Endothelial cell of umbilical vein (primary cell): Measurements from ENCODE around the gene TBC1D5. TPM values are rescaled to one million over a fixed set of nuclear protein-coding genes. Genes with fewer than 3 reads are reported as not detected.

Source experiments
- BruUV-seq: library from RNA; stranded (reverse); fragments of 400-500 nt; replicated peaks from 2 replicates; lab custom pipeline; 2021; lab: Mats Ljungman, UMichigan
- CTCF ChIA-PET: fragments of 300-600, 350-600 bp; sonication (Branson Sonifier 250); formaldehyde crosslinking; loops from one replicate; lab custom pipeline; 2021; ENCODE audit warnings: antibody characterized with exemption, inconsistent platforms; lab: Charles Lee
- POLR2A ChIA-PET: fragments of 300-600, 350-600 bp; sonication (Branson Sonifier 250); formaldehyde crosslinking; loops from one replicate; lab custom pipeline; 2021; ENCODE audit warnings: antibody characterized with exemption, inconsistent platforms; lab: Charles Lee
- DNase-seq: peaks from one replicate; pipeline ENCODE4 v3.0.0-alpha.2; 2011; ENCODE audit warnings: low read depth, low spot score
- FAIRE-seq: peaks from 2 replicates; lab custom pipeline; 2011; peaks lifted over from hg19 to GRCh38; lab: Jason Lieb, UNC
- H2AFZ ChIP-seq: 2 replicates; pipeline ENCODE4 v1.6.0; 2012; ENCODE audit warnings: low read depth, low read length, control low read depth, inconsistent platforms
- H3K27ac ChIP-seq: 2 replicates; pipeline ENCODE4 v1.5.1; 2011; ENCODE audit warnings: low read depth, mild to moderate bottlenecking, control low read depth, low read length, moderate library complexity; ENCODE audit not compliant: insufficient read depth
- H3K27me3 ChIP-seq, 2 experiments: 2 replicates each; pipeline versions ENCODE4 v1.6.0 to v1.6.1; 2011; ENCODE audit warnings: low read length in 2 of 2, mixed read lengths in 1 of 2; ENCODE audit not compliant: control insufficient read depth in 2 of 2, insufficient read depth in 2 of 2
- H3K36me3 ChIP-seq, 2 experiments: 2 replicates in 1 of 2; 3 replicates in 1 of 2; pipeline ENCODE4 v1.5.1; 2011; ENCODE audit warnings: low read length in 2 of 2, mild to moderate bottlenecking in 1 of 2, moderate library complexity in 1 of 2; ENCODE audit not compliant: control insufficient read depth in 2 of 2, insufficient read depth in 2 of 2; ENCODE audit errors: extremely low read depth in 1 of 2
- H3K4me1 ChIP-seq: 3 replicates; pipeline ENCODE4 v1.5.1; 2011; ENCODE audit warnings: mild to moderate bottlenecking, low read length; ENCODE audit not compliant: control insufficient read depth, insufficient read depth; ENCODE audit errors: extremely low read depth
- H3K4me2 ChIP-seq: 2 replicates; pipeline ENCODE4 v1.6.1; 2011; ENCODE audit warnings: low read length, control low read depth, mixed read lengths; ENCODE audit not compliant: insufficient read depth
- H3K4me3 ChIP-seq, 3 experiments: fragments of 200-600 bp in 1 of 3; sonication (generic), shearing (Covaris generic) in 1 of 3; replicated peaks in 1 of 3; 2 replicates each; pipeline ENCODE4 v1.5.1; 2011 to 2016; ENCODE audit warnings: control low read depth in 3 of 3, low read length in 3 of 3, mild to moderate bottlenecking in 2 of 3, inconsistent platforms in 1 of 3, low read depth in 1 of 3, moderate library complexity in 1 of 3; ENCODE audit not compliant: insufficient read depth in 1 of 3
- H3K79me2 ChIP-seq: 2 replicates; pipeline ENCODE4 v1.6.0; 2012; ENCODE audit warnings: low read length, inconsistent platforms; ENCODE audit not compliant: control insufficient read depth, insufficient read depth
- H3K9ac ChIP-seq: replicated peaks from 2 replicates; pipeline ENCODE3; 2011; ENCODE audit warnings: low read length, control low read depth; ENCODE audit not compliant: insufficient read depth; ENCODE audit errors: extremely low read depth
- H3K9me1 ChIP-seq: replicated peaks from 3 replicates; pipeline ENCODE4 v1.6.0; 2011; ENCODE audit warnings: mild to moderate bottlenecking, low read length; ENCODE audit not compliant: control insufficient read depth, insufficient read depth; ENCODE audit errors: extremely low read depth
- H3K9me3 ChIP-seq: replicated peaks from 2 replicates; pipeline ENCODE4 v1.5.1; 2012; ENCODE audit warnings: low read length, inconsistent platforms; ENCODE audit not compliant: control insufficient read depth, insufficient read depth
- H4K20me1 ChIP-seq: replicated peaks from 2 replicates; pipeline ENCODE3; 2011; ENCODE audit warnings: mild to moderate bottlenecking, low read length; ENCODE audit not compliant: control insufficient read depth, insufficient read depth; ENCODE audit errors: extremely low read depth
- EZH2 ChIP-seq: IDR thresholded peaks from 2 replicates; pipeline ENCODE4 v1.6.1; 2012; ENCODE audit warnings: borderline replicate concordance, low read depth, mild to moderate bottlenecking, moderate library complexity, low read length, inconsistent platforms; ENCODE audit not compliant: severe bottlenecking
- FOS ChIP-seq: IDR thresholded peaks from 2 replicates; pipeline ENCODE4 v1.6.1; 2011; ENCODE audit warnings: mild to moderate bottlenecking, low read length, moderate library complexity, borderline replicate concordance; ENCODE audit not compliant: insufficient read depth
- GATA2 ChIP-seq: IDR thresholded peaks from 2 replicates; pipeline ENCODE4 v1.7.0; 2011; ENCODE audit warnings: low read depth, mild to moderate bottlenecking, moderate library complexity, mixed read lengths, low read length; ENCODE audit not compliant: insufficient read length, insufficient read depth
- JUN ChIP-seq: IDR thresholded peaks from 2 replicates; pipeline ENCODE4 v1.6.1; 2011; ENCODE audit warnings: borderline replicate concordance, low read depth; ENCODE audit not compliant: insufficient read length, insufficient read depth
- MYC ChIP-seq: IDR thresholded peaks from one replicate; pipeline ENCODE4 v1.6.1; 2011; ENCODE audit warnings: mild to moderate bottlenecking, low read depth, low read length
- POLR2A ChIP-seq: IDR thresholded peaks from 2 replicates; pipeline ENCODE4 v1.6.1; 2012; ENCODE audit warnings: low read depth, mild to moderate bottlenecking, control low read depth, low read length
- POLR2AphosphoS5 ChIP-seq: IDR thresholded peaks from 2 replicates; pipeline ENCODE4 v1.6.1; 2012; ENCODE audit warnings: low read depth, mild to moderate bottlenecking, control low read depth, low read length, moderate library complexity; ENCODE audit not compliant: insufficient read depth
- dilution Hi-C: fragments of 300-500 bp; cut with MboI; formaldehyde crosslinking; loops from one replicate; pipeline ENCODE4 v1.15.0; 2019; ENCODE audit warnings: low sequenced_read_pairs; ENCODE audit not compliant: extremely low pct_ligation_motif_present
- intact Hi-C: fragments of 100-400 bp; cut with micrococcal nuclease; formaldehyde crosslinking; loops from one replicate; pipeline ENCODE4 v1.10.0; 2022
- polyA plus RNA-seq, 4 experiments: library from polyadenylated mRNA; depleted of rRNA in 3 of 4; stranded (reverse) in 3 of 4; unstranded in 1 of 4; fragments of >200 nt; gene quantifications; 2 replicates each; pipeline versions ENCODE4 v1.2.1 to v1.2.3, GENCODE V29; 2011 to 2012; ENCODE audit warnings: missing spikeins in 1 of 4
- total RNA-seq: library from RNA; stranded (reverse); gene quantifications from 2 replicates; pipeline ENCODE4 v1.2.3, GENCODE V29; 2021
- TF ChIP-seq, protein P1 (sequence below): IDR thresholded peaks from 2 replicates; pipeline ENCODE4 v1.6.1; 2011; ENCODE audit not compliant: insufficient read depth, insufficient read length
- TF ChIP-seq, protein P2 (sequence below), 2 donors: IDR thresholded peaks; 1 replicate in 1 of 2; 2 replicates in 1 of 2; pipeline ENCODE4 v1.5.1; 2011; ENCODE audit warnings: low read length in 2 of 2, mild to moderate bottlenecking in 2 of 2, moderate library complexity in 2 of 2, control low read depth in 1 of 2, inconsistent platforms in 1 of 2, low read depth in 1 of 2; ENCODE audit not compliant: insufficient read depth in 1 of 2; ENCODE audit errors: extremely low read depth in 1 of 2

Gene TBC1D5
- total and polyA plus RNA-seq, 2 donors (not counting 3 experiments of a cell fraction or from before 2014, with no cell fraction given): 17.5 to 44.7 TPM

DNA sequence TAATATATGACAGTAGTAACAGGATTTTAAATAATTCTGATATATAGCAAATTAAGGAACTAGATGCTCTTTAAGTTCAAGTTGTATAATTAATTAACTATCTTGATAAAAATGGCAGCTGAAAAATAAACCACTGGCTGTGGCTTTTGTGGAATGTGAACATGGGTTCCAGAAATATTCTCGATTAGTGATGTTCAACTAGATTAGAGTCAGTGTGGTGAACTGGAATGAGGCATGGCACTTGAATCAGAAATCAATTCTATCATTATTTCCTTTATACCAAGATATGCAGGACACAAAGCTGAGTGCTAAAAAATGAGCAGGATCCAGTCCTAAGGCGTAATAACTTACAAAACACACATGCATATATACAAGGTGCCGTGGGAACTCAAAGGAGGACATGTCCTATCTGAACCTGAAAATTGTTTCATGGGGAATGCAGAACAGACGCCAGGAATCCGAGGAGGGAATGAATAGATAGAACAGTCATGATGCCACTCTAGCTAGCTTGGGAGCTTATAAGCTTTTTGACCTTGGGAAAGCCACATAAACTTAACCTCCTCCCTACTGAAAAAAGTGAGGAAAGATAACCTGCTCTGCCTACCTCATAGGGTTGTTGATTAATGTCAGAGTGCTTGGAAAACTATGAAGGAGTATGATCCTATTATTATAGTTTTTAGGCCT is 455.3 kb downstream of the TBC1D5 start:
- Histone ChIP-seq H3K9ac (no peak overlapping the region), H3K9me1 (no peaks in the 10 kb centered on the region), H3K27ac (no peak overlapping the region), H3K4me2 (no peak overlapping the region), H3K9me3 (no peaks in the 10 kb centered on the region), H3K27me3 (no peaks in the 10 kb centered on the region), H3K36me3 (no peaks in the 10 kb centered on the region), H4K20me1 (no peaks in the 10 kb centered on the region), H3K4me3 (no peak overlapping the region), H3K4me1 (no peaks in the 10 kb centered on the region), H3K79me2 (no peaks in the 10 kb centered on the region), H2AFZ (no peak overlapping the region)
- DNase-seq: no peak
- intact Hi-C loops (no loop called here), dilution Hi-C loops (no loop called here)
- CTCF ChIA-PET: interaction anchor here (0.8 to 1.3 kb wide), 3 partner anchors 8 to 554 kb away, joined by 4 to 5 read pairs (median 4); no protein-coding TSS in a partner anchor
- POLR2A ChIA-PET: no interaction called here
- no peak for FAIRE-seq
- BruUV-seq: no TSS peak
- TF ChIP-seq GATA2 (no peak), MYC (no peak), FOS (no peak), POLR2AphosphoS5 (no peak), POLR2A (no peak), EZH2 (no peak), JUN (no peak)
- TF ChIP-seq, protein P1, sequence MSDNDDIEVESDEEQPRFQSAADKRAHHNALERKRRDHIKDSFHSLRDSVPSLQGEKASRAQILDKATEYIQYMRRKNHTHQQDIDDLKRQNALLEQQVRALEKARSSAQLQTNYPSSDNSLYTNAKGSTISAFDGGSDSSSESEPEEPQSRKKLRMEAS: no peak
- TF ChIP-seq, protein P2, sequence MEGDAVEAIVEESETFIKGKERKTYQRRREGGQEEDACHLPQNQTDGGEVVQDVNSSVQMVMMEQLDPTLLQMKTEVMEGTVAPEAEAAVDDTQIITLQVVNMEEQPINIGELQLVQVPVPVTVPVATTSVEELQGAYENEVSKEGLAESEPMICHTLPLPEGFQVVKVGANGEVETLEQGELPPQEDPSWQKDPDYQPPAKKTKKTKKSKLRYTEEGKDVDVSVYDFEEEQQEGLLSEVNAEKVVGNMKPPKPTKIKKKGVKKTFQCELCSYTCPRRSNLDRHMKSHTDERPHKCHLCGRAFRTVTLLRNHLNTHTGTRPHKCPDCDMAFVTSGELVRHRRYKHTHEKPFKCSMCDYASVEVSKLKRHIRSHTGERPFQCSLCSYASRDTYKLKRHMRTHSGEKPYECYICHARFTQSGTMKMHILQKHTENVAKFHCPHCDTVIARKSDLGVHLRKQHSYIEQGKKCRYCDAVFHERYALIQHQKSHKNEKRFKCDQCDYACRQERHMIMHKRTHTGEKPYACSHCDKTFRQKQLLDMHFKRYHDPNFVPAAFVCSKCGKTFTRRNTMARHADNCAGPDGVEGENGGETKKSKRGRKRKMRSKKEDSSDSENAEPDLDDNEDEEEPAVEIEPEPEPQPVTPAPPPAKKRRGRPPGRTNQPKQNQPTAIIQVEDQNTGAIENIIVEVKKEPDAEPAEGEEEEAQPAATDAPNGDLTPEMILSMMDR (IDR thresholded peaks at IDR 0.05; ENCODE audit: extremely low read depth in 1 of 2, insufficient read depth in 1 of 2, low read depth in 1 of 2, low read length in 2 of 2): no peak
